ENCODE measurements around the gene GJC1.

DNA sequence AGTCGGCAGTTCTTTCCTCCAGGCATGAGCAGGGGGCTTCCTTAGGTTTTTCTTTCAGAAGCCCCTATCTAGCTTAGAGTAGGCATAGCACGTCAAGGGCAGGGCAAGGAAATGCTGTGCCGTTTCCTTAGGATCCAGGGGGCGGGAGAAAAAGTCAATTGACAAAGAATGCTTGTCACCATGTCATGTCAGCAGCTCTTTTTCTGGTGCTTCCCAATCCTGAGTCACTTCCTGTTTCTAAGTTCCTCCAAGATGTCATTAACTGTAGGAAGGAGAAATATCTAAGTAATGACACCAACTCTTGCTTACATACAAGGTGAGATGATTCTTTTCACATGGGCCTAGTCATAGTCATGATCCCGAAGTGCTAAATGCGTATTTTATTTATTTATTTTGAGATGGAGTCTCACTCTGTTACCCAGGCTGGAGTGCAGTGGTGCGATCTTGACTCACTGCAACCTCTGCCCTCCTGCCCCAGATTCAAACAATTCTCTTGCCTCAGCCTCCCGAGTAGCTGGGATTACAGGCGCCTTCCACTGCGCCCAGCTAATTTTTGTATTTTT, 35.2 kb downstream of the GJC1 start:
- TF ChIP-seq EZH2 (IDR thresholded peaks at IDR 0.05; ENCODE audit: borderline replicate concordance, low read length), result no peak
- TF ChIP-seq, protein P1, sequence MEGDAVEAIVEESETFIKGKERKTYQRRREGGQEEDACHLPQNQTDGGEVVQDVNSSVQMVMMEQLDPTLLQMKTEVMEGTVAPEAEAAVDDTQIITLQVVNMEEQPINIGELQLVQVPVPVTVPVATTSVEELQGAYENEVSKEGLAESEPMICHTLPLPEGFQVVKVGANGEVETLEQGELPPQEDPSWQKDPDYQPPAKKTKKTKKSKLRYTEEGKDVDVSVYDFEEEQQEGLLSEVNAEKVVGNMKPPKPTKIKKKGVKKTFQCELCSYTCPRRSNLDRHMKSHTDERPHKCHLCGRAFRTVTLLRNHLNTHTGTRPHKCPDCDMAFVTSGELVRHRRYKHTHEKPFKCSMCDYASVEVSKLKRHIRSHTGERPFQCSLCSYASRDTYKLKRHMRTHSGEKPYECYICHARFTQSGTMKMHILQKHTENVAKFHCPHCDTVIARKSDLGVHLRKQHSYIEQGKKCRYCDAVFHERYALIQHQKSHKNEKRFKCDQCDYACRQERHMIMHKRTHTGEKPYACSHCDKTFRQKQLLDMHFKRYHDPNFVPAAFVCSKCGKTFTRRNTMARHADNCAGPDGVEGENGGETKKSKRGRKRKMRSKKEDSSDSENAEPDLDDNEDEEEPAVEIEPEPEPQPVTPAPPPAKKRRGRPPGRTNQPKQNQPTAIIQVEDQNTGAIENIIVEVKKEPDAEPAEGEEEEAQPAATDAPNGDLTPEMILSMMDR (conservative IDR thresholded peaks at IDR 0.05 in 1 of 2, IDR thresholded peaks at IDR 0.05 in 1 of 2; ENCODE audit: extremely low read depth in 1 of 2, insufficient read depth in 1 of 2, low read depth in 1 of 2, low read length in 2 of 2), result no peak
